Measurements from ENCODE around the gene GDF10. TPM values are rescaled to one million over a fixed set of nuclear protein-coding genes. Genes with fewer than 3 reads are reported as not detected.

GDF10 gene
- total and polyA plus RNA-seq, 2 of the 8 experiments (the other 6 are each of a cell fraction or from before 2014, with no cell fraction given), result 0.19 to 0.32 TPM

- ChIA-PET CTCF (ENCODE audit: partially characterized antibody) (no interaction called here), POLR2A (ENCODE audit: partially characterized antibody) (no interaction called here)
- Histone ChIP-seq H3K27ac (ENCODE audit: low read depth, low read length) (no peak overlapping the region), H2BK12ac (ENCODE audit: low read depth, low read length) (no peak overlapping the region), H2BK15ac (ENCODE audit: low read length) (no peak overlapping the region), H2BK5ac (ENCODE audit: low read depth, low read length) (no peak overlapping the region), H3K9me3 (ENCODE audit: insufficient read depth in 2 of 2, low read depth in 1 of 2, low read length in 1 of 2) (no peaks in the 10 kb centered on the region), H3K9ac (replicated peaks in 1 of 4; ENCODE audit: extremely low read depth in 1 of 4, low read depth in 3 of 4, low read length in 3 of 4) (no peak overlapping the region), H4K5ac (ENCODE audit: insufficient read length, low read depth, low read length) (no peak overlapping the region), H3K4ac (replicated peaks; ENCODE audit: insufficient read length, low read depth, low read length) (no peak overlapping the region), H3K79me1 (ENCODE audit: low read depth, low read length) (no peaks in the 10 kb centered on the region), H3K4me3 (ENCODE audit: extremely low read depth in 1 of 4, insufficient read depth in 2 of 4, low read depth in 3 of 4, low read length in 4 of 4) (no peak overlapping the region), H3K36me3 (ENCODE audit: control insufficient read depth in 2 of 4, insufficient read depth in 4 of 4, low read length in 3 of 4) (no peaks in the 10 kb centered on the region), H3K23ac (ENCODE audit: insufficient read length) (no peak overlapping the region), H4K20me1 (replicated peaks in 1 of 2; ENCODE audit: control insufficient read depth in 1 of 2, insufficient read depth in 2 of 2, low read length in 2 of 2) (no peaks in the 10 kb centered on the region), H3K18ac (ENCODE audit: extremely low read depth, low read length) (no peak overlapping the region), H3K14ac (ENCODE audit: insufficient read length) (no peak overlapping the region), H3K4me2 (ENCODE audit: insufficient read depth in 1 of 2, low read depth in 2 of 2, low read length in 2 of 2) (no peak overlapping the region), H2AK5ac (ENCODE audit: low read depth, low read length) (no peak overlapping the region), H3K56ac (replicated peaks; ENCODE audit: insufficient read length, low read depth, low read length) (no peak overlapping the region), H3K4me1 (replicated peaks in 1 of 4; ENCODE audit: control insufficient read depth in 3 of 4, insufficient read depth in 4 of 4, low read length in 3 of 4) (no peaks in the 10 kb centered on the region), H2AFZ (ENCODE audit: low read length) (no peak overlapping the region), H3K79me2 (ENCODE audit: control insufficient read depth in 1 of 2, insufficient read depth in 2 of 2, low read length in 2 of 2) (no peaks in the 10 kb centered on the region), H4K8ac (ENCODE audit: extremely low read depth, insufficient read depth, low read length) (no peak overlapping the region), H2BK20ac (ENCODE audit: low read length) (no peak overlapping the region), H3K23me2 (ENCODE audit: low read depth, low read length) (no peaks in the 10 kb centered on the region), H3K27me3 (replicated peaks in 1 of 4; ENCODE audit: control insufficient read depth in 3 of 4, extremely low read depth in 1 of 4, insufficient read depth in 3 of 4, low read length in 3 of 4) (no peaks in the 10 kb centered on the region; a peak in 1 of 7 replicates), H2BK120ac (replicated peaks; ENCODE audit: low read depth, low read length) (no peak overlapping the region), H4K91ac (replicated peaks; ENCODE audit: insufficient read length, low read length) (no peak overlapping the region)
- no peak for TF ChIP-seq GTF2F1 (IDR thresholded peaks at IDR 0.05; ENCODE audit: borderline replicate concordance, low read depth, low read length)
- WGBS, 2 experiments (ENCODE audit: extremely low coverage in 1 of 2, insufficient coverage in 1 of 2, insufficient read length in 1 of 2, insufficient replicate concordance in 2 of 2, low coverage in 1 of 2, low lambda C conversion rate in 2 of 2, missing lambda C conversion rate in 1 of 2), result 90% methylated on average over 5 of the region's 5 CpGs; no CpG with 5 or more reads in 1 of the 2 experiments
- DNase-seq (ENCODE audit: low read depth in 1 of 2, low spot score in 2 of 2) (no peak), FAIRE-seq (no peak)
Measured at GRCh38 chr10:47356708-47357107, 56.7 kb downstream of the GDF10 start.
